Medulla oblongata (tissue), 1 donor: ENCODE results near the gene CLCN1.
"Not testable (repeated sequence)": the region's sequence is repeated elsewhere in the genome, so short reads cannot be mapped to it uniquely, and the experiment has no call there.

Experiments
- DNase-seq: peaks from one replicate; pipeline ENCODE4 v3.0.0-alpha.2; 2015; ENCODE audit errors: extremely low spot score

CLCN1 gene

GRCh38 chr7:143384661-143385631 is 69.0 kb downstream of the CLCN1 start:
- no peak for DNase-seq

GRCh38 chr7:143385891-143386781 is 70.2 kb downstream of the CLCN1 start:
- peak; percentile 23 for DNase-seq

GRCh38 chr7:143387156-143387975 is 71.5 kb downstream of the CLCN1 start:
- no peak for DNase-seq

- no peak for DNase-seq
Measured at GRCh38 chr7:143388051-143388450, 72.1 kb downstream of the CLCN1 start.

GRCh38 chr7:143388491-143389101 is 72.7 kb downstream of the CLCN1 start:
- DNase-seq = no peak

- no peak for DNase-seq
Measured at GRCh38 chr7:143389316-143390103, 73.6 kb downstream of the CLCN1 start.

GRCh38 chr7:143390104-143390772 is 74.3 kb downstream of the CLCN1 start:
- no peak for DNase-seq

- no peak for DNase-seq
Measured at GRCh38 chr7:143390773-143391317, 74.9 kb downstream of the CLCN1 start.

- no peak for DNase-seq
Measured at GRCh38 chr7:143391462-143392404, 75.8 kb downstream of the CLCN1 start.

GRCh38 chr7:143392427-143392826 is 76.5 kb downstream of the CLCN1 start:
- not testable (repeated sequence) for DNase-seq

GRCh38 chr7:143392875-143393266 is 77.0 kb downstream of the CLCN1 start:
- no peak for DNase-seq

- no peak for DNase-seq
Measured at GRCh38 chr7:143393267-143394041, 77.5 kb downstream of the CLCN1 start.

- DNase-seq = no peak
Measured at GRCh38 chr7:143394068-143394467, 78.2 kb downstream of the CLCN1 start.

- DNase-seq = no peak
Measured at GRCh38 chr7:143394777-143395176, 78.9 kb downstream of the CLCN1 start.

GRCh38 chr7:143395187-143396149 is 79.6 kb downstream of the CLCN1 start:
- DNase-seq = peak; percentile 37

- no peak for DNase-seq
Measured at GRCh38 chr7:143396182-143396581, 80.3 kb downstream of the CLCN1 start.
